Thyroid gland (tissue), 4 donors: ENCODE measurements around the gene RNF41. TPM values are rescaled to one million over a fixed set of nuclear protein-coding genes. Genes with fewer than 3 reads are reported as not detected.

Experiments
- DNase-seq, 2 donors: peaks; one replicate each; pipeline ENCODE4 v3.0.0-alpha.2; 2019
- H3K27ac ChIP-seq, 3 donors: fragments of 200-600 bp; sonication (generic); 1 replicate in 2 of 3; 2 replicates in 1 of 3; pipeline ENCODE4 v1.5.1; 2016 to 2019; ENCODE audit warnings: mild to moderate bottlenecking in 1 of 3, moderate library complexity in 1 of 3
- H3K27me3 ChIP-seq: fragments of 200-600 bp; sonication (generic); one replicate; pipeline ENCODE4 v1.5.1; 2019
- H3K36me3 ChIP-seq, 2 donors: fragments of 200-600 bp; sonication (generic); one replicate each; pipeline ENCODE4 v1.5.1; 2016 to 2019
- H3K4me1 ChIP-seq, 2 donors: fragments of 200-600 bp; sonication (generic); one replicate each; pipeline ENCODE4 v1.5.1; 2017 to 2019
- H3K4me3 ChIP-seq, 3 donors: fragments of 200-600 bp; sonication (generic); replicated peaks in 1 of 3; 1 replicate in 2 of 3; 2 replicates in 1 of 3; pipeline ENCODE4 v1.5.1; 2016; ENCODE audit warnings: mild to moderate bottlenecking in 1 of 3
- H3K9me3 ChIP-seq: fragments of 200-600 bp; sonication (generic); one replicate; pipeline ENCODE4 v1.5.1; 2017
- POLR2A ChIP-seq, 2 donors: fragments of 450-650 bp; IDR thresholded peaks; one replicate each; pipeline ENCODE4 v1.6.1; 2017; ENCODE audit warnings: antibody characterized with exemption in 2 of 2, mild to moderate bottlenecking in 2 of 2, moderate library complexity in 1 of 2
- WGBS, 2 donors: methylation state at CpG; one replicate each; pipeline ENCODE4 v1.1.5; 2017; 5-methylcytosine and 5-hydroxymethylcytosine counted together
- intact Hi-C: fragments of 100-400 bp; cut with DNase I; formaldehyde crosslinking; loops from one replicate; pipeline ENCODE4 v1.15.1; 2023
- total RNA-seq, 4 donors: library from RNA; depleted of rRNA; stranded (reverse); fragments of >200 nt; gene quantifications; one replicate each; pipeline ENCODE4 v1.2.3, GENCODE V29; 2016
- TF ChIP-seq, protein P1 (sequence below), 6 experiments: fragments of 200-600 bp in 3 of 6; fragments of 450-650 bp in 3 of 6; sonication (generic) in 3 of 6; IDR thresholded peaks; one replicate each; pipeline ENCODE4 v1.5.1; 2016 to 2019; ENCODE audit warnings: antibody characterized with exemption in 6 of 6, mild to moderate bottlenecking in 2 of 6, inconsistent platforms in 1 of 6, moderate library complexity in 1 of 6

Gene RNF41
- total RNA-seq, 4 donors from 2014 or later = 63.4 to 89.7 (median 73.4) TPM

DNA sequence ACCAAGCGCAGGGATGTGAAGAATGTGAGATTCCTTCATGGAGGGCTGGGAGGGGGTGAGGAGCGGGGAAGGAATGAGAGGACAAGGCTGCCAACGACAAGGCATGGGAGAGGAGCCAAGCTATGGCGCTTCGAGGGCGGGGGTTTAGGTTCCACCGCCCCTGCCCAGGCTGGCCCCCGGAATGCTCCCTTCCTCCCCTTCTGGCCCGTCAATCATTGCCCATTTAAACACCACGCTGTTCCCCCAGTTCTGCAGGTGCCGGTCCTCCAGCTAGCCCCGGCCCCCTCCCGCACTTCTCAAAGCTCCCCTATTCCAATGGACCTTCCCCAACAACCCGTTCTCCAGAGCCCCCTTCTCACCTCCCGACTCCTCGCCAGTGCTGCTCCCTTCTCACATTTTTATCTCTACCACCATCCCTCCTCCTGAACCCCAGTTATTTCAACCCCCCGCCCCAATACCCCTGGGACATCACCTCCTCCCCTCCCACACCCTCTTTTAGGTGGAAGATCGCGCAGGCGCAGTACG lies 428 bp downstream of the RNF41 start:
- 1% methylated on average over 21 of the region's 21 CpGs for WGBS, 2 donors
- H3K27me3 ChIP-seq = no peaks in the 10 kb centered on the region
- H3K27ac ChIP-seq = peak overlapping the region; percentile 82 to 99 (median 92)
- TF ChIP-seq, protein P1, sequence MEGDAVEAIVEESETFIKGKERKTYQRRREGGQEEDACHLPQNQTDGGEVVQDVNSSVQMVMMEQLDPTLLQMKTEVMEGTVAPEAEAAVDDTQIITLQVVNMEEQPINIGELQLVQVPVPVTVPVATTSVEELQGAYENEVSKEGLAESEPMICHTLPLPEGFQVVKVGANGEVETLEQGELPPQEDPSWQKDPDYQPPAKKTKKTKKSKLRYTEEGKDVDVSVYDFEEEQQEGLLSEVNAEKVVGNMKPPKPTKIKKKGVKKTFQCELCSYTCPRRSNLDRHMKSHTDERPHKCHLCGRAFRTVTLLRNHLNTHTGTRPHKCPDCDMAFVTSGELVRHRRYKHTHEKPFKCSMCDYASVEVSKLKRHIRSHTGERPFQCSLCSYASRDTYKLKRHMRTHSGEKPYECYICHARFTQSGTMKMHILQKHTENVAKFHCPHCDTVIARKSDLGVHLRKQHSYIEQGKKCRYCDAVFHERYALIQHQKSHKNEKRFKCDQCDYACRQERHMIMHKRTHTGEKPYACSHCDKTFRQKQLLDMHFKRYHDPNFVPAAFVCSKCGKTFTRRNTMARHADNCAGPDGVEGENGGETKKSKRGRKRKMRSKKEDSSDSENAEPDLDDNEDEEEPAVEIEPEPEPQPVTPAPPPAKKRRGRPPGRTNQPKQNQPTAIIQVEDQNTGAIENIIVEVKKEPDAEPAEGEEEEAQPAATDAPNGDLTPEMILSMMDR (IDR thresholded peaks at IDR 0.05) = no peak
- no peak for TF ChIP-seq POLR2A (IDR thresholded peaks at IDR 0.05)
- DNase-seq = peak; percentile 81 to 85
- intact Hi-C loops = loop anchor here (10.0 kb wide), 1 partner anchor 96 kb away; the partner anchor contains the start of gene ESYT1
- no peaks in the 10 kb centered on the region for H3K36me3 ChIP-seq
- H3K4me1 ChIP-seq = peaks cover 27 to 36% of the 10 kb centered on the region in 2 donors
- H3K9me3 ChIP-seq = no peaks in the 10 kb centered on the region
- H3K4me3 ChIP-seq = peak overlapping the region; percentile 61 to 68 (median 65)

DNA sequence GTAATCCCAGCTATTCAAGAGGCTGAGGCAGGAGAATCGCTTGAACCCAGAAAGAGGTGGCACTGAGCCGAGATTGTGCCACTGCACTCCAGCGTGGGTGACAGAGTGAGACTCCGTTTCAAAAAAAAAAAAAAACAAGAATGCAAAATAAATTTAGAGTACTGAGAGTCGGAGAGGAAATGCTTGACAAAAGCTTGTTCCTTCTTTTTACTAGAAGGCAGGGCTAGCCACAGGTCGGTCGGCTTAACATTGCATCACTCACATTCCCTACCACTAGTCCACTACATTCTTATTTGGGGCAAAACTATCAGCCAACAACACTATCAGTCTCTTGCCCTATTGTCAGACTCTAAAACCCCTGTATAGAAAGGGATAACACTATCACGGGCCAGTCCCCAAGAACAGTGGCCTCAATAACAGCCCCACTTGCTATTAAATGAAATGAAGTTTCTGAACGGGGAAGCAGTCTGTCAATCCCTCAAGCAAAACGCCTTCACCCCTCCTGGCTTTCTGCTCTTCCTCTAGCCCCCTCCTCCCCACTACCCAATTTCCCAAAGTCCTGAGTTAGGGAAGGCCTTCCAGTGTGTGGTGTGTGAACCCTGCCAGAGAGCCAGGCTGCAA lies 1.0 kb downstream of the RNF41 start:
- Histone ChIP-seq H3K9me3 (no peaks in the 10 kb centered on the region), H3K27me3 (no peaks in the 10 kb centered on the region), H3K4me1 (peaks cover 27 to 36% of the 10 kb centered on the region in 2 donors), H3K4me3 (peak overlapping the region; percentile 61 to 68 (median 65)), H3K27ac (peak overlapping the region; percentile 82 to 99 (median 92)), H3K36me3 (no peaks in the 10 kb centered on the region)
- peak; percentile 47 to 66 for DNase-seq
- TF ChIP-seq, protein P1 (IDR thresholded peaks at IDR 0.05) = no peak
- peak; percentile 1 to 3 for TF ChIP-seq POLR2A (IDR thresholded peaks at IDR 0.05)
- intact Hi-C loops = loop anchor here (10.0 kb wide), 1 partner anchor 96 kb away; the partner anchor contains the start of gene ESYT1
- 4 to 5% methylated on average over 10 of the region's 10 CpGs for WGBS, 2 donors

DNA sequence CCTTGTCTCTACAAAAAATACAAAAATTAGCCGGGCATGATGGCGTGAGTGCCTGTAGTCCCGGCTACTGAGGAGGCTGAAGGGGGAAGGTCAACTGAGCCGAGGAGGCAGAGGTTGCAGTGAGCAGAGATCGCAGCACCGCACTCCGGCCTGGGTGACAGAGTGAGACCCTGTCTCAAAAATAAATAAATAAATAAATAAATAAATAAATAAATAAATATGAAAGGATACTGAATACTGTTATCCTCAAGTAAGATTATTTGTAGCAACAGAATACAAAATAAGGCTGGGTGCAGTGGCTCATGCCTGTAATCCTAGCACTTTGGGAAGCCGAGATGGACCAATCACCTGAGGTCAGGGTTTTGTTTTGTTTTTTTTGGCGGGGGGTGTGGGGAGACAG lies 1.9 kb downstream of the RNF41 start:
- Histone ChIP-seq H3K9me3 (no peaks in the 10 kb centered on the region), H3K4me3 (no peak overlapping the region), H3K4me1 (peaks cover 24 to 33% of the 10 kb centered on the region in 2 donors), H3K27me3 (no peaks in the 10 kb centered on the region), H3K36me3 (peaks cover 5% of the 10 kb centered on the region in 2 donors), H3K27ac (peak overlapping the region in 1 of 3 donors; percentile 92)
- TF ChIP-seq, protein P1 (IDR thresholded peaks at IDR 0.05) = no peak
- TF ChIP-seq POLR2A (IDR thresholded peaks at IDR 0.05) = no peak
- 89 to 90% methylated on average over 9 of the region's 9 CpGs for WGBS, 2 donors
- intact Hi-C loops = loop anchor here (10.0 kb wide), 1 partner anchor 95 kb away; the partner anchor contains the start of gene ESYT1
- DNase-seq = no peak

DNA sequence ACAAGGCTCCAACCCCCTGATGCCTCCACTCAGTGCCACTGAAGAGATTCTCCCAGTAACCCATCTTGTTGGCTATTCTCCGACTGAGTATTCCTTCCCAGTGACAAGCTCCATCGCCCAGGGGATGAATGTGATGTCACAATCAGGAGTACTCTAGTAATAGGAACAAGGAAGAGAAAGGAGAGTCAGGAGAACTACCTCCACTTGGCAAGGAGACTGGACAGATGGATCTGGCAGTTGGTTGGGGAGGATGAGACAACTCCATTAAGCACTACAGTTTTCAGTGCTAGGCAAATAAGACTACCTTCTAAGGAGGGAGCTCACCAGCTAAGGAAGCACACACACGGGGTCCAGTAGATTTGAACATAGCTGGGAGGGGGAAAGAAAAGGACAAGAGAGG lies 5.3 kb downstream of the RNF41 start:
- no peak for DNase-seq
- TF ChIP-seq, protein P1 (IDR thresholded peaks at IDR 0.05) = no peak
- no peak for TF ChIP-seq POLR2A (IDR thresholded peaks at IDR 0.05)
- WGBS, 2 donors = 74 to 81% methylated on average over 3 of the region's 3 CpGs
- peaks cover 12 to 13% of the 10 kb centered on the region in 2 donors for H3K4me1 ChIP-seq
- H3K4me3 ChIP-seq = no peak overlapping the region
- peaks cover 38 to 39% of the 10 kb centered on the region in 2 donors for H3K36me3 ChIP-seq
- intact Hi-C loops = no loop called here
- no peaks in the 10 kb centered on the region for H3K9me3 ChIP-seq
- H3K27me3 ChIP-seq = no peaks in the 10 kb centered on the region
- H3K27ac ChIP-seq = no peak overlapping the region

DNA sequence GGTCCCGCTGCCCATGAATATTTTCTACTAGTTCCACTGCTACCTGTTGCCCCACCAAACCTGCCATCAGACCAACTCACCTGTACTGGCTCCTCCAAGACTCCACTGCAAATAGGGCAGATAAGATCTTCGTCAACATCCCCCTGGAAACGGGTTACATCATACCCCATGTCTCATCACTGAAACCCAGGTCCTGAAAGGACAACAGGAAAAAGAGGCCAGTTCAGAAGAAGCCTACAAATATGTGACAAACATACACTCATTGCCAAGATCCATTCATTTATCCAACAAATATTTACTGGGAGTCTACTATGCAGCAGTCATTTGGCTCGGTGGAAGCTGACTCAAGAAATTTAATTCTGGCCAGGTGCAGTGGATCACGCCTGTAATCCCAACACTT lies 7.8 kb downstream of the RNF41 start:
- H3K27me3 ChIP-seq = no peaks in the 10 kb centered on the region
- no peaks in the 10 kb centered on the region for H3K4me1 ChIP-seq
- no peak overlapping the region for H3K27ac ChIP-seq
- 91 to 97% methylated on average over 5 of the region's 5 CpGs for WGBS, 2 donors
- intact Hi-C loops = no loop called here
- DNase-seq = no peak
- no peak overlapping the region for H3K4me3 ChIP-seq
- no peaks in the 10 kb centered on the region for H3K9me3 ChIP-seq
- TF ChIP-seq POLR2A (IDR thresholded peaks at IDR 0.05) = no peak
- TF ChIP-seq, protein P1 (IDR thresholded peaks at IDR 0.05) = no peak
- peaks cover 51 to 53% of the 10 kb centered on the region in 2 donors for H3K36me3 ChIP-seq
